Activated naive CD4-positive, alpha-beta T cell treated with anti-CD3 and anti-CD28 coated beads for 36 hours (primary cell): ENCODE measurements around the gene ADAMTS14. TPM values are rescaled to one million over a fixed set of nuclear protein-coding genes. Genes with fewer than 3 reads are reported as not detected.

Source experiments
- CTCF ChIA-PET: fragments of 350-600 bp; sonication (Branson Sonifier 250); formaldehyde crosslinking; loops from one replicate; lab custom pipeline; 2021; ENCODE audit warnings: antibody characterized with exemption; lab: Charles Lee
- DNase-seq: peaks from one replicate; pipeline ENCODE4 v3.0.0-alpha.2; 2020
- H3K27ac Mint-ChIP-seq: one replicate; pipeline ENCODE4 v1.8.0; 2021; ENCODE audit warnings: mild to moderate bottlenecking, mixed read lengths
- H3K27me3 Mint-ChIP-seq: one replicate; pipeline ENCODE4 v1.8.0; 2021; ENCODE audit warnings: low read depth, mixed read lengths
- H3K36me3 Mint-ChIP-seq: one replicate; pipeline ENCODE4 v1.8.0; 2021; ENCODE audit warnings: low read depth, mixed read lengths
- H3K4me1 Mint-ChIP-seq: one replicate; pipeline ENCODE4 v1.8.0; 2021; ENCODE audit warnings: low read depth, mixed read lengths
- H3K4me3 Mint-ChIP-seq: one replicate; pipeline ENCODE4 v1.8.0; 2021; ENCODE audit warnings: mild to moderate bottlenecking, moderate library complexity, mixed read lengths
- H3K9me3 Mint-ChIP-seq: one replicate; pipeline ENCODE4 v1.8.0; 2021; ENCODE audit warnings: mixed read lengths
- intact Hi-C: fragments of 100-400 bp; cut with micrococcal nuclease; formaldehyde crosslinking; loops from one replicate; pipeline ENCODE4 v1.15.1; 2023
- total RNA-seq, 2 experiments: library from RNA; stranded (reverse); gene quantifications; one replicate each; pipeline ENCODE4 v1.2.3, GENCODE V29; 2021

The ADAMTS14 gene
- total RNA-seq, 2 experiments from 2014 or later, result not detected

DNA sequence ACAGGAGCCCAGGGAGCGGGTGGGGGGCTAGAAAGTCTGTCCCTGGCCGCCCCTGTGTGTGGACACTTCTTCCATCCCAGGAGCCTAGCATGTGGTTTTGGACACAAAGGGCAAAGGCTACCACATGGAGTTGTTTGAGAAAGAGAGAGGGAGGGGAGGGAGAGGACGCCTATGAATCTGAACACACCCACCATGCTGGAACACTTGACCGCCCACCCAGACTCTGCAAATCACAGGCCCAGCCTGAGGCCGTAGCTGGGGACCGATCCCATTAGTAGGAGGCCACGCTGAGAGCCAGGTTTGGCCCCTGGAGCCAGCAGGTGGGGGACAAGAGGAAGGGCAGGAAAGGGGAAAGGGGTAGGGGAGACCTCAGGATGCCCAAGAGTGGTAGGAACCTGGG lies 39.6 kb downstream of the ADAMTS14 start:
- H3K4me1 Mint-ChIP-seq, result no peaks in the 10 kb centered on the region
- H3K36me3 Mint-ChIP-seq, result no peaks in the 10 kb centered on the region
- no peaks in the 10 kb centered on the region for H3K9me3 Mint-ChIP-seq
- DNase-seq, result no peak
- H3K27me3 Mint-ChIP-seq, result no peaks in the 10 kb centered on the region
- no peak overlapping the region for H3K27ac Mint-ChIP-seq
- no peak overlapping the region for H3K4me3 Mint-ChIP-seq
- intact Hi-C loops, result no loop called here
- CTCF ChIA-PET, result no interaction called here

DNA sequence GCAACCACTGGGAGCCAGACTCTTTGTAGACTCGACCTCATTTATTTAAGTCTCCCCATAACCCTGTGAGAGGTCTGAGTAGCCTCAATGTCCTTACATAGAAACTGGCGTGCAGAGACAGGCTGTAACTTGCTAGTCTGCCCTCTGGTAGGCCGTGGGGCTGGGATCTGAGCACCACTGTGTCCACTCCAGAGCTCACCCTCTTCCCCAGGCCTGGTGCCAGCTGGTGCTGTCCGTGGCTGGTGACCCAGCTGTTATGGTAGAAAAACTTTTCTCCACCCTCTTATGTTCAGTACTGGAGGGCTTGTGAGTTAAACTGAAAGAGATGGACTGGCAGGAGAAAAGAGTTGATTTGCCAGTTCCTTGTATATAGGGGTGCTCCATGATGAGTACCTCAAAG lies 41.9 kb downstream of the ADAMTS14 start:
- no peak overlapping the region for H3K4me3 Mint-ChIP-seq
- CTCF ChIA-PET, result interaction anchor here (1.4 kb wide), 1 partner anchor 61 kb away, joined by 3 read pairs; no protein-coding TSS in a partner anchor

GRCh38 chr10:70714951-70715350 lies 42.6 kb downstream of the ADAMTS14 start:
- no peak overlapping the region for H3K27ac Mint-ChIP-seq
- no peaks in the 10 kb centered on the region for H3K36me3 Mint-ChIP-seq
- no peaks in the 10 kb centered on the region for H3K4me1 Mint-ChIP-seq
- H3K9me3 Mint-ChIP-seq, result no peaks in the 10 kb centered on the region
- intact Hi-C loops, result no loop called here
- CTCF ChIA-PET, result interaction anchor here (1.4 kb wide), 1 partner anchor 61 kb away, joined by 3 read pairs; no protein-coding TSS in a partner anchor
- DNase-seq, result no peak
- H3K27me3 Mint-ChIP-seq, result no peaks in the 10 kb centered on the region
- H3K4me3 Mint-ChIP-seq, result no peak overlapping the region

More for the DNA sequence above, 41.9 kb downstream of the ADAMTS14 start:
- Mint-ChIP-seq H3K36me3 (no peaks in the 10 kb centered on the region), H3K27ac (no peak overlapping the region), H3K9me3 (no peaks in the 10 kb centered on the region), H3K27me3 (no peaks in the 10 kb centered on the region), H3K4me1 (no peaks in the 10 kb centered on the region)
- intact Hi-C loops, result no loop called here
- no peak for DNase-seq

- Mint-ChIP-seq H3K4me3 (no peak overlapping the region), H3K9me3 (no peaks in the 10 kb centered on the region), H3K27ac (no peak overlapping the region), H3K27me3 (no peaks in the 10 kb centered on the region), H3K4me1 (no peaks in the 10 kb centered on the region), H3K36me3 (no peaks in the 10 kb centered on the region)
- CTCF ChIA-PET, result interaction anchor here (0.6 kb wide), 1 partner anchor 161 kb away, joined by 4 read pairs; no protein-coding TSS in a partner anchor
- intact Hi-C loops, result no loop called here
- DNase-seq, result peak; percentile 27
Observed at GRCh38 chr10:70715853-70716795, 43.8 kb downstream of the ADAMTS14 start.

- DNase-seq, result no peak
- Mint-ChIP-seq H3K9me3 (no peaks in the 10 kb centered on the region), H3K4me3 (no peak overlapping the region), H3K4me1 (no peaks in the 10 kb centered on the region), H3K27me3 (no peaks in the 10 kb centered on the region), H3K36me3 (no peaks in the 10 kb centered on the region), H3K27ac (no peak overlapping the region)
- intact Hi-C loops, result no loop called here
- CTCF ChIA-PET, result no interaction called here
Observed at GRCh38 chr10:70722820-70723424, 50.6 kb downstream of the ADAMTS14 start.

- intact Hi-C loops, result no loop called here
- H3K27ac Mint-ChIP-seq, result no peak overlapping the region
- CTCF ChIA-PET, result no interaction called here
- DNase-seq, result no peak
- H3K4me3 Mint-ChIP-seq, result no peak overlapping the region
- no peaks in the 10 kb centered on the region for H3K36me3 Mint-ChIP-seq
- no peaks in the 10 kb centered on the region for H3K27me3 Mint-ChIP-seq
- H3K9me3 Mint-ChIP-seq, result no peaks in the 10 kb centered on the region
- no peaks in the 10 kb centered on the region for H3K4me1 Mint-ChIP-seq
Observed at GRCh38 chr10:70723771-70724170, 51.5 kb downstream of the ADAMTS14 start.

- Mint-ChIP-seq H3K27ac (no peak overlapping the region), H3K27me3 (no peaks in the 10 kb centered on the region), H3K4me3 (no peak overlapping the region), H3K9me3 (no peaks in the 10 kb centered on the region), H3K4me1 (no peaks in the 10 kb centered on the region), H3K36me3 (no peaks in the 10 kb centered on the region)
- no peak for DNase-seq
- intact Hi-C loops, result no loop called here
- CTCF ChIA-PET, result no interaction called here
Observed at GRCh38 chr10:70726909-70727495, 54.7 kb downstream of the ADAMTS14 start.

GRCh38 chr10:70728328-70728727 lies 56.0 kb downstream of the ADAMTS14 start:
- no peaks in the 10 kb centered on the region for H3K36me3 Mint-ChIP-seq
- intact Hi-C loops, result no loop called here
- no peak overlapping the region for H3K4me3 Mint-ChIP-seq
- CTCF ChIA-PET, result no interaction called here
- H3K27ac Mint-ChIP-seq, result no peak overlapping the region
- no peaks in the 10 kb centered on the region for H3K4me1 Mint-ChIP-seq
- H3K27me3 Mint-ChIP-seq, result no peaks in the 10 kb centered on the region
- DNase-seq, result no peak
- no peaks in the 10 kb centered on the region for H3K9me3 Mint-ChIP-seq

GRCh38 chr10:70729763-70730357 lies 57.6 kb downstream of the ADAMTS14 start:
- DNase-seq, result no peak
- H3K4me1 Mint-ChIP-seq, result no peaks in the 10 kb centered on the region
- intact Hi-C loops, result no loop called here
- no peak overlapping the region for H3K27ac Mint-ChIP-seq
- H3K4me3 Mint-ChIP-seq, result no peak overlapping the region
- H3K36me3 Mint-ChIP-seq, result no peaks in the 10 kb centered on the region
- H3K27me3 Mint-ChIP-seq, result no peaks in the 10 kb centered on the region
- no peaks in the 10 kb centered on the region for H3K9me3 Mint-ChIP-seq
- CTCF ChIA-PET, result no interaction called here

DNA sequence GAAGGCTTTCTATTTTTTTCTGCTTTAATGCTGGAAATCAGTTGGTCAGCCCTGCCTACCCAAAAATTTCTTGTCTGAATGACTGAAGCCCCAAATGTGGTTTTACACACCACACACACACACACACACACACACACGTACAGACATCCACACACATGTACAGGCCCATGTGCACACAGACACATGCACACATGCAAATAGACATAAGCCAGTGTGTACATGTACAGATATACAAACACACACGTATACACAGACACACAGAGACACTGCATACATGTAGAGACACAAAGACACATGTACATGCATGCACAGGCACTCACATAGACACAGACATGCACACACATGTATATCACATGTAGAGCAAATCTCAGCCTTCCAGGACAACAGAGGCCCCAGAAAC lies 58.6 kb downstream of the ADAMTS14 start:
- Mint-ChIP-seq H3K27ac (no peak overlapping the region), H3K36me3 (no peaks in the 10 kb centered on the region), H3K9me3 (no peaks in the 10 kb centered on the region), H3K27me3 (no peaks in the 10 kb centered on the region), H3K4me1 (no peaks in the 10 kb centered on the region), H3K4me3 (no peak overlapping the region)
- CTCF ChIA-PET, result no interaction called here
- no peak for DNase-seq
- intact Hi-C loops, result no loop called here

GRCh38 chr10:70732569-70732968 lies 60.3 kb downstream of the ADAMTS14 start:
- no peaks in the 10 kb centered on the region for H3K36me3 Mint-ChIP-seq
- CTCF ChIA-PET, result interaction anchor here (1.2 kb wide), 1 partner anchor 272 kb away, joined by 4 read pairs; no protein-coding TSS in a partner anchor
- DNase-seq, result no peak
- no peak overlapping the region for H3K4me3 Mint-ChIP-seq
- H3K27ac Mint-ChIP-seq, result no peak overlapping the region
- no peaks in the 10 kb centered on the region for H3K27me3 Mint-ChIP-seq
- intact Hi-C loops, result no loop called here
- no peaks in the 10 kb centered on the region for H3K4me1 Mint-ChIP-seq
- no peaks in the 10 kb centered on the region for H3K9me3 Mint-ChIP-seq

DNA sequence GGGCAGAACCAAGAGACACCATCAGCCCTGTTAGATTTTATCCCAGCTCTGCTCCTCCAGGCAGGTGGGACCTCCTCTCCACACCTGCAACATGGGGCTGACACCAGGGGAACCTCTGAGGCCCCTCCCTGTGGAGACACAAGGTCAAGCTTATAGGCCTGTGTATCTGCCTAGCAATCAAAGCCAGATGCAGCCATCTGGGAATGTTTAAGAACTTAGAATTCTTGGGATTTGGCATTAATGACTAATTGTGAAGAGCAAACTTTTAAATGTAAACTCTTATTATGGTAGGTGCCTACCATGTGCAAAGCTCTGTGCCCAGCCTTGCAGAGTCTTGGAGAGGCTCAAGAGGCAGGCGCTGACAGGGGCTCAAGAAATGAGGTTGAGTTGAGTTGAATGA lies 60.7 kb downstream of the ADAMTS14 start:
- no peak overlapping the region for H3K27ac Mint-ChIP-seq
- DNase-seq, result no peak
- no peaks in the 10 kb centered on the region for H3K4me1 Mint-ChIP-seq
- no peak overlapping the region for H3K4me3 Mint-ChIP-seq
- intact Hi-C loops, result no loop called here
- H3K36me3 Mint-ChIP-seq, result no peaks in the 10 kb centered on the region
- no peaks in the 10 kb centered on the region for H3K9me3 Mint-ChIP-seq
- CTCF ChIA-PET, result interaction anchor here (1.2 kb wide), 1 partner anchor 272 kb away, joined by 4 read pairs; no protein-coding TSS in a partner anchor
- H3K27me3 Mint-ChIP-seq, result no peaks in the 10 kb centered on the region
